ENCODE results near the gene C11orf24. TPM values are rescaled to one million over a fixed set of nuclear protein-coding genes. Genes with fewer than 3 reads are reported as not detected.
"Not testable (repeated sequence)": the region's sequence is repeated elsewhere in the genome, so short reads cannot be mapped to it uniquely, and the experiment has no call there.

C11orf24 gene
- total and polyA plus RNA-seq, 9 of the 15 experiments (the other 6 are each of a cell fraction or from before 2014, with no cell fraction given): 2.0 to 65.2 (median 32.5) TPM

DNA sequence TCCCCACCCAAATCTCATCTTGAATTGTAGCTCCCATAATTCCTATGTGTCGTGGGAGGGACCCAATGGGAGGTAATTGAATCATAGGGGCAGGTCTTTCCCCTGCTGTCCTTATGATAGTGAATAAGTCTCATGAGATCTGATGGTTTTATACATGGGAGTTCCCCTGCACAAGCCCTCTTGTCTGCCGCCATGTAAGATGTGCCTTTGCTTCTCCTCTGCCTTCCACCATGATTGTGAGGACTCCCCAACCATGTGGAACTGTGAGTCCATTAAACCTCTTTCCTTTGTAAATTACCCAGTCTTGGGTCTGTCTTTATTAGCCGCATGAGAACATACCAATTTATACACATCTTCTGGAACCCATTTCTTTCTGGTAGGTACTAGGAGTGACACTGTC, 12.8 kb upstream of the C11orf24 start:
- H3K36me3 ChIP-seq (ENCODE audit: control insufficient read depth, insufficient read depth, low read length); intact Hi-C loops (cut with micrococcal nuclease); H3K9ac ChIP-seq (ENCODE audit: insufficient read depth in 1 of 2, low read depth in 2 of 2, low read length in 2 of 2); H3K27ac ChIP-seq (ENCODE audit: extremely low read depth, low read depth, low read length); FAIRE-seq; H3K9me1 ChIP-seq (ENCODE audit: control insufficient read depth, insufficient read depth, low read length); H3K79me2 ChIP-seq (ENCODE audit: control insufficient read depth, insufficient read depth, low read length); H3K9me3 ChIP-seq (replicated peaks; ENCODE audit: control insufficient read depth, insufficient read depth, low read depth, low read length); H3K27me3 ChIP-seq (ENCODE audit: control insufficient read depth in 2 of 2, insufficient read depth in 2 of 2, low read length in 2 of 2); H3K4me3 ChIP-seq; H2AFZ ChIP-seq (ENCODE audit: low read depth, low read length); H4K20me1 ChIP-seq (replicated peaks; ENCODE audit: control insufficient read depth, insufficient read depth, low read length); BruUV-seq (replicated peaks); POLR2A ChIA-PET; in situ Hi-C loops (cut with MboI); CTCF ChIA-PET (ENCODE audit: low intra/inter-chr PET ratio); H3K4me2 ChIP-seq (ENCODE audit: insufficient read depth, low read length); ATAC-seq: not testable (repeated sequence)
- H3K4me1 ChIP-seq (replicated peaks in 1 of 2; ENCODE audit: control insufficient read depth in 2 of 2, insufficient read depth in 2 of 2, low read length in 2 of 2): peaks cover 5 to 13% of the 10 kb centered on the region in 2 experiments; a peak in 4 of 5 replicates
- 49% methylated on average over 3 of the region's 3 CpGs for WGBS (ENCODE audit: insufficient coverage, low coverage, missing lambda C conversion rate)
- peak; percentile 65 for TF ChIP-seq ZFP36 (IDR thresholded peaks at IDR 0.05; ENCODE audit: low read depth, low read length, partially characterized antibody)
- TF ChIP-seq ZNF766 (CRISPR knock-in tag; conservative IDR thresholded peaks at IDR 0.05): 0 out of 2 replicates have a peak, but pooled peaks have one; percentile 42
- peak; percentile 90 for TF ChIP-seq ZNF431 (CRISPR knock-in tag; IDR thresholded peaks at IDR 0.05)
- DNase-seq (ENCODE audit: extremely low read depth in 1 of 4, low spot score in 3 of 4): peak in 1 of 4 experiments; percentile 2

DNA sequence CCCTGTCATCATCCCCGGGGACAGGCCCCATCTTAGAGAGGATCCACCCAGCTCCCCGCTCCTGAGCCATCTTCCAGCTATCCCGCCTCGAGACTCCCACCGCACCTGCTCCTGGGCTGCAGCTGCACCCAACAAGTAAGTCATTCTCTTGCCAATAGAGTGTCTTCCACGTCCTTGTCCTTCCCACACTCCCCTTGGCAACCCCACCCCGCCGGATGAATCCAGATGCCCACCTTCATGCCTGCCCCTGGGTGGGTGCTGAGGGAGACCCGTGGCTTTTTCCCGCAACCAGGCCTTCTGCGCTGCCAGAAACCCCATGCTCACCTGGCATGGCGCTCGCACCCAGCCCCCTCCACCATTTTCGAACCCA, 11.1 kb upstream of the C11orf24 start:
- WGBS (ENCODE audit: insufficient coverage, low coverage, missing lambda C conversion rate): 81% methylated on average over 14 of the region's 14 CpGs
- Histone ChIP-seq H4K20me1 (replicated peaks; ENCODE audit: control insufficient read depth, insufficient read depth, low read length) (no peaks in the 10 kb centered on the region), H3K4me3 (no peak overlapping the region), H3K9me3 (replicated peaks; ENCODE audit: control insufficient read depth, insufficient read depth, low read depth, low read length) (no peaks in the 10 kb centered on the region; the same call in 1 of the 2 replicates), H3K36me3 (ENCODE audit: control insufficient read depth, insufficient read depth, low read length) (no peaks in the 10 kb centered on the region), H3K27ac (ENCODE audit: extremely low read depth, low read depth, low read length) (no peak overlapping the region), H3K4me2 (ENCODE audit: insufficient read depth, low read length) (no peak overlapping the region), H2AFZ (ENCODE audit: low read depth, low read length) (no peak overlapping the region; the same call in 1 of the 2 replicates), H3K79me2 (ENCODE audit: control insufficient read depth, insufficient read depth, low read length) (no peaks in the 10 kb centered on the region), H3K27me3 (ENCODE audit: control insufficient read depth in 2 of 2, insufficient read depth in 2 of 2, low read length in 2 of 2) (no peaks in the 10 kb centered on the region), H3K9ac (ENCODE audit: insufficient read depth in 1 of 2, low read depth in 2 of 2, low read length in 2 of 2) (0 out of 4 replicates have a peak overlapping the region, but pooled peaks of 1 of the 2 experiments have one; percentile 36), H3K9me1 (ENCODE audit: control insufficient read depth, insufficient read depth, low read length) (no peaks in the 10 kb centered on the region), H3K4me1 (replicated peaks in 1 of 2; ENCODE audit: control insufficient read depth in 2 of 2, insufficient read depth in 2 of 2, low read length in 2 of 2) (peaks cover 5 to 13% of the 10 kb centered on the region in 2 experiments; a peak in 4 of 5 replicates)
- POLR2A ChIA-PET: interaction anchor here (0.6 kb wide), 1 partner anchor 29 kb away, joined by 3 read pairs; the partner anchor contains the start of gene LRP5
- intact Hi-C loops (cut with micrococcal nuclease): no loop called here
- in situ Hi-C loops (cut with MboI): no loop called here
- no TSS peak for BruUV-seq (replicated peaks)
- TF ChIP-seq GTF2A2 (tag; IDR thresholded peaks at IDR 0.05) (no peak), NR2C2 (CRISPR knock-in tag; IDR thresholded peaks at IDR 0.05) (no peak), NR2C2 (tag; IDR thresholded peaks at IDR 0.05) (no peak), KAT8 (IDR thresholded peaks at IDR 0.05; ENCODE audit: low read depth) (no peak), SMAD3 (CRISPR knock-in tag; conservative IDR thresholded peaks at IDR 0.05) (no peak), SAFB2 (IDR thresholded peaks at IDR 0.05; ENCODE audit: borderline replicate concordance, low read depth, low read length, severe bottlenecking) (no peak), PHF20 (IDR thresholded peaks at IDR 0.05; ENCODE audit: partially characterized antibody) (no peak), ZNF830 (CRISPR knock-in tag; IDR thresholded peaks at IDR 0.05) (no peak), GABPA (tag; conservative IDR thresholded peaks at IDR 0.05; ENCODE audit: low read depth) (no peak), TARDBP (IDR thresholded peaks at IDR 0.05) (no peak), DPF2 (IDR thresholded peaks at IDR 0.05) (no peak), ZC3H4 (CRISPR knock-in tag; IDR thresholded peaks at IDR 0.05; ENCODE audit: borderline replicate concordance) (no peak), JUND (IDR thresholded peaks at IDR 0.05; ENCODE audit: borderline replicate concordance, low read depth, low read length) (no peak), JUND (tag; IDR thresholded peaks at IDR 0.05; ENCODE audit: borderline replicate concordance, low read depth, low read length) (no peak), GATA2 (CRISPR knock-in tag; IDR thresholded peaks at IDR 0.05) (no peak)
- TF ChIP-seq, protein P1, sequence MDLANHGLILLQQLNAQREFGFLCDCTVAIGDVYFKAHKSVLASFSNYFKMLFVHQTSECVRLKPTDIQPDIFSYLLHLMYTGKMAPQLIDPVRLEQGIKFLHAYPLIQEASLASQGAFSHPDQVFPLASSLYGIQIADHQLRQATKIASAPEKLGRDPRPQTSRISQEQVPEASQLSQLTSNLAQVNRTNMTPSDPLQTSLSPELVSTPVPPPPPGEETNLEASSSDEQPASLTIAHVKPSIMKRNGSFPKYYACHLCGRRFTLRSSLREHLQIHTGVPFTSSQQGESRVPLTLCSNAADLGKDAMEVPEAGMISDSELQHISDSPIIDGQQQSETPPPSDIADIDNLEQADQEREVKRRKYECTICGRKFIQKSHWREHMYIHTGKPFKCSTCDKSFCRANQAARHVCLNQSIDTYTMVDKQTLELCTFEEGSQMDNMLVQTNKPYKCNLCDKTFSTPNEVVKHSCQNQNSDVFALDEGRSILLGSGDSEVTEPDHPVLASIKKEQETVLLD (IDR thresholded peaks at IDR 0.05): no peak
- FAIRE-seq (no peak), ATAC-seq (no peak), DNase-seq (ENCODE audit: extremely low read depth in 1 of 4, low spot score in 3 of 4) (no peak)
- CTCF ChIA-PET (ENCODE audit: low intra/inter-chr PET ratio): no interaction called here
